SU-DHL-6 (cell line): ENCODE results near the gene SFN.

ENCODE experiments used
- H2AFZ ChIP-seq: fragments of 200-600 bp; sonication (generic); 2 replicates; pipeline ENCODE4 v1.6.1; 2014; ENCODE audit warnings: low read depth, mild to moderate bottlenecking, moderate library complexity, mixed read lengths, antibody characterized with exemption, low read length; ENCODE audit not compliant: severe bottlenecking
- H3F3A ChIP-seq: fragments of 200-600 bp; shearing (Covaris generic); 2 replicates; pipeline ENCODE4 v1.6.0; 2016; ENCODE audit warnings: antibody characterized with exemption, mild to moderate bottlenecking; ENCODE audit not compliant: insufficient read depth
- H3K27ac ChIP-seq: fragments of 200-600 bp; sonication (generic); 2 replicates; pipeline ENCODE4 v1.5.1; 2016; ENCODE audit warnings: low read depth, mild to moderate bottlenecking, low read length, moderate library complexity, mixed read lengths
- H3K27me3 ChIP-seq: fragments of 200-600 bp; sonication (generic), shearing (Covaris generic); 2 replicates; pipeline ENCODE4 v1.6.0; 2014; ENCODE audit warnings: mild to moderate bottlenecking, low read length
- H3K36me3 ChIP-seq: fragments of 200-600 bp; sonication (generic); 2 replicates; pipeline ENCODE4 v1.6.1; 2014; ENCODE audit warnings: mild to moderate bottlenecking, low read length, mixed read lengths
- H3K4me2 ChIP-seq: fragments of 300-600, 200-600 bp; shearing (Covaris generic), sonication (generic); 2 replicates; pipeline ENCODE4 v1.6.0; 2014; ENCODE audit warnings: low read length, low read depth, mild to moderate bottlenecking; ENCODE audit not compliant: poor library complexity, severe bottlenecking
- H3K4me3 ChIP-seq: fragments of 200-600 bp; sonication (generic); 2 replicates; pipeline ENCODE4 v1.5.1; 2014; ENCODE audit warnings: antibody characterized with exemption, low read length, mild to moderate bottlenecking, mixed read lengths; ENCODE audit not compliant: insufficient read depth, poor library complexity, severe bottlenecking
- H3K79me2 ChIP-seq: fragments of 200-600 bp; sonication (generic); 2 replicates; pipeline ENCODE4 v1.6.1; 2014; ENCODE audit warnings: mild to moderate bottlenecking, low read length, moderate library complexity; ENCODE audit not compliant: insufficient read depth
- H3K9ac ChIP-seq: fragments of 200-600 bp; sonication (generic); 2 replicates; pipeline ENCODE4 v1.7.0; 2014; ENCODE audit warnings: mild to moderate bottlenecking, low read length
- H3K9me2 ChIP-seq: fragments of 200-600 bp; sonication (generic); replicated peaks from 2 replicates; pipeline ENCODE4 v1.6.1; 2014; ENCODE audit warnings: low read length; ENCODE audit not compliant: insufficient read depth
- H3K9me3 ChIP-seq: fragments of 200-600 bp; sonication (generic); 2 replicates; pipeline ENCODE4 v1.6.1; 2014; ENCODE audit warnings: low read length, mixed read lengths; ENCODE audit not compliant: insufficient read depth
- H4K20me1 ChIP-seq: fragments of 200-600 bp; sonication (generic); 2 replicates; pipeline ENCODE4 v1.6.1; 2014; ENCODE audit warnings: low read depth, mild to moderate bottlenecking, antibody characterized with exemption, low read length, moderate library complexity, mixed read lengths
- EZH2phosphoT487 ChIP-seq: fragments of 200-600 bp; sonication (generic), shearing (Covaris generic); conservative IDR thresholded peaks from 2 replicates; pipeline ENCODE4 v1.6.1; 2018; ENCODE audit warnings: mild to moderate bottlenecking, antibody characterized with exemption, low read length, moderate library complexity, mixed read lengths
- TF ChIP-seq, protein P1 (sequence below): fragments of 200-600 bp; sonication (generic); IDR thresholded peaks from one replicate; pipeline ENCODE4 v1.5.1; 2017; ENCODE audit warnings: antibody characterized with exemption, mild to moderate bottlenecking, low read length, moderate library complexity; ENCODE audit not compliant: insufficient read depth, poor library complexity, severe bottlenecking

The SFN gene

DNA sequence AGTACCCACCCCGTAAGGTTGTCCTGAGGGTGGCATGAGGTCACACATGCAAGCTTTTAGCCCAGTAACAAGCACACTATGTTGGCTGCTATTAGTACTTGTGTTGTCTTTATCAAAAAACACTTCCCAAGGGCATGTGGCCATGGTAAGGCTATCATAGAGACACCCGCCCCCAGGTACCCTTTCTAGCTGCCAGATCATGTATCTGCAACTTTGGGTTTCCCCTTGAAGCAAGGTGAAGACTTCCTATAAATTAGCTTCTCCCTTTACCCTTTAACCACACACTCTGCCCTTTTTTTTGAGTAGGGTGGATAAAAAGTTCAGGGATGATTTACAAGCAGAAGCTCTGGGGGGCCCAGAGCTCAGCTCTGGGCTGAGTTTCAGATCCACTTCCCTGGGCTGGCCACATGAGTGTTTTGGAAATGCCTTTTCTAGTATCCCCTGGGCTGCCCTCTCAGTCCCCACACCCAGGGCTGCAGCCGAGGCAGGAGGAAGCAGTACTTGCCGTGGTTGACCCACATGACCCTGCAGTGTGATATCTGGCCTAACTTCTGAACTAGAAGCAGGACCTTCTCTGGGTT is 34.4 kb upstream of the SFN start:
- H3K4me2 ChIP-seq, result peak overlapping the region; percentile 36
- H4K20me1 ChIP-seq, result no peaks in the 10 kb centered on the region
- peaks cover 6% of the 10 kb centered on the region; the same call in 1 of the 2 replicates for H3K79me2 ChIP-seq
- no peaks in the 10 kb centered on the region for H3K27me3 ChIP-seq
- H2AFZ ChIP-seq, result no peak overlapping the region
- H3K9ac ChIP-seq, result peak overlapping the region; percentile 3; the same call in 1 of the 2 replicates
- H3K4me3 ChIP-seq, result no peak overlapping the region
- no peaks in the 10 kb centered on the region for H3K9me3 ChIP-seq
- no peaks in the 10 kb centered on the region; the same call in 1 of the 2 replicates for H3F3A ChIP-seq
- H3K27ac ChIP-seq, result peak overlapping the region; percentile 13
- H3K9me2 ChIP-seq, result no peaks in the 10 kb centered on the region
- TF ChIP-seq EZH2phosphoT487, result no peak
- H3K36me3 ChIP-seq, result no peaks in the 10 kb centered on the region

GRCh38 chr1:26829184-26829911 is 33.6 kb upstream of the SFN start:
- TF ChIP-seq, protein P1, sequence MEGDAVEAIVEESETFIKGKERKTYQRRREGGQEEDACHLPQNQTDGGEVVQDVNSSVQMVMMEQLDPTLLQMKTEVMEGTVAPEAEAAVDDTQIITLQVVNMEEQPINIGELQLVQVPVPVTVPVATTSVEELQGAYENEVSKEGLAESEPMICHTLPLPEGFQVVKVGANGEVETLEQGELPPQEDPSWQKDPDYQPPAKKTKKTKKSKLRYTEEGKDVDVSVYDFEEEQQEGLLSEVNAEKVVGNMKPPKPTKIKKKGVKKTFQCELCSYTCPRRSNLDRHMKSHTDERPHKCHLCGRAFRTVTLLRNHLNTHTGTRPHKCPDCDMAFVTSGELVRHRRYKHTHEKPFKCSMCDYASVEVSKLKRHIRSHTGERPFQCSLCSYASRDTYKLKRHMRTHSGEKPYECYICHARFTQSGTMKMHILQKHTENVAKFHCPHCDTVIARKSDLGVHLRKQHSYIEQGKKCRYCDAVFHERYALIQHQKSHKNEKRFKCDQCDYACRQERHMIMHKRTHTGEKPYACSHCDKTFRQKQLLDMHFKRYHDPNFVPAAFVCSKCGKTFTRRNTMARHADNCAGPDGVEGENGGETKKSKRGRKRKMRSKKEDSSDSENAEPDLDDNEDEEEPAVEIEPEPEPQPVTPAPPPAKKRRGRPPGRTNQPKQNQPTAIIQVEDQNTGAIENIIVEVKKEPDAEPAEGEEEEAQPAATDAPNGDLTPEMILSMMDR, result no peak
- TF ChIP-seq EZH2phosphoT487, result no peak
- no peaks in the 10 kb centered on the region for H3K9me2 ChIP-seq
- no peaks in the 10 kb centered on the region; the same call in 1 of the 2 replicates for H3F3A ChIP-seq
- no peaks in the 10 kb centered on the region for H3K36me3 ChIP-seq
- no peak overlapping the region for H3K4me3 ChIP-seq
- no peaks in the 10 kb centered on the region for H3K9me3 ChIP-seq
- H3K27ac ChIP-seq, result no peak overlapping the region
- no peak overlapping the region for H3K9ac ChIP-seq
- H3K27me3 ChIP-seq, result no peaks in the 10 kb centered on the region
- no peaks in the 10 kb centered on the region for H4K20me1 ChIP-seq
- H2AFZ ChIP-seq, result no peak overlapping the region
- peak overlapping the region; percentile 36 for H3K4me2 ChIP-seq
- H3K79me2 ChIP-seq, result peaks cover 6% of the 10 kb centered on the region; the same call in 1 of the 2 replicates

DNA sequence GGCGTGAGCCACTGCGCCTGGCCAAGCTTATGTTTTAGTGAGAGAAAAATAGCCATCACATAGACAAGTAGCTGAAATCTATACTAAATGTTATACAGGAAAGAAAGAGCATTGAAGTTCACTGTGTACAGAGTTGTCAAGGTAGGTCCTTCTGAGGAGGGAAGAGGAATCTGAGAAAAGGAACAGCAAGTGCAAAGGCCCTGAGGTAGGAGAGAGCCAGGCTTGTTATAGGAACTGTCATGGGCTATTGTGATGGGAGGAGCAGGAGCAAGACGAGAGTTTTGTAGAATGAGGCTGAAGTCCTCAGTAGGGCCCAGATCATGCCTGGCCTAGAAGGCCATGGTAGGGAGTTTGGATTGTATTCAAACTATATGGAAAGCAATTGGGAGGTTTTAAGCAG is 31.9 kb upstream of the SFN start:
- H3K36me3 ChIP-seq, result no peaks in the 10 kb centered on the region
- H3K9ac ChIP-seq, result no peak overlapping the region
- H3K4me2 ChIP-seq, result no peak overlapping the region
- H3K4me3 ChIP-seq, result no peak overlapping the region
- H3K27me3 ChIP-seq, result no peaks in the 10 kb centered on the region
- H4K20me1 ChIP-seq, result no peaks in the 10 kb centered on the region
- H3K27ac ChIP-seq, result no peak overlapping the region
- no peak overlapping the region for H2AFZ ChIP-seq
- H3K9me2 ChIP-seq, result no peaks in the 10 kb centered on the region
- TF ChIP-seq EZH2phosphoT487, result no peak
- TF ChIP-seq, protein P1, result no peak
- peaks cover 6% of the 10 kb centered on the region; the same call in 1 of the 2 replicates for H3K79me2 ChIP-seq
- no peaks in the 10 kb centered on the region; the same call in 1 of the 2 replicates for H3F3A ChIP-seq
- H3K9me3 ChIP-seq, result no peaks in the 10 kb centered on the region
